HG02642 (cell line): Measurements from ENCODE around the gene LARGE1.
"Not testable (repeated sequence)": the region's sequence is repeated elsewhere in the genome, so short reads cannot be mapped to it uniquely, and the experiment has no call there.

Experiments
- ATAC-seq: cut with Tn5 transposase; IDR thresholded peaks from one replicate; pipeline ENCODE4 v1.9.1; 2021; ENCODE audit warnings: mild to moderate bottlenecking; ENCODE audit not compliant: unreplicated experiment, poor library complexity

The LARGE1 gene

DNA sequence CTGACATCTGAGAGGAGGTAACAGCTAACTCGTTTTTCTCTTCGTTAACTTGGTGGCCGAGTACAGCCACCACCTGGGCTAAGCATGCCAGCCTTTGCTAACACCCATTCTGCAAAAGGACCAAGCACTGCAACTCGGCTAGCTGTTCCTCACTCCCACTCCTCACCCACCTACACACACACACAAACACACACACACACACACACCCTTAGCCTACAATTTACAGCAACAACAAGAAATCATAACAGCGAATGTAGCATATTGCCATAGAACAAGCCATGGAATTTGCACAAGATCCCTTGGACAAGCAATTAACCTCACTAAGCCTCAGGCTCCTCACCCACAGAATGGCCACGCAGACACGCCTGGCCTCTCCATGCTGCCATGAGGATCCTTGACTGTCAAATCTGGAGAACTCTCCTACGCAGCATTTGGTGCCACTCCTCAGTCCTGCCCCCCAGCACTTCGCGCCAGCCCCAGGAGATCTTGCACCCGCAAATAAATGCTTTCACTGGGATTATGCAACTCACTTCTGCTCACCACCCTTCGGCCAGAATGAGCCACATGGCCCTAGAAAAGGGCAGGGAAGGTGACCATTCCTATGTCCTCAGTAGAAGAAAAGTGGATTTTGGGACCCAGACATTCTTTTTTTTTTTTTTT, 58.9 kb downstream of the LARGE1 start:
- no peak for ATAC-seq

DNA sequence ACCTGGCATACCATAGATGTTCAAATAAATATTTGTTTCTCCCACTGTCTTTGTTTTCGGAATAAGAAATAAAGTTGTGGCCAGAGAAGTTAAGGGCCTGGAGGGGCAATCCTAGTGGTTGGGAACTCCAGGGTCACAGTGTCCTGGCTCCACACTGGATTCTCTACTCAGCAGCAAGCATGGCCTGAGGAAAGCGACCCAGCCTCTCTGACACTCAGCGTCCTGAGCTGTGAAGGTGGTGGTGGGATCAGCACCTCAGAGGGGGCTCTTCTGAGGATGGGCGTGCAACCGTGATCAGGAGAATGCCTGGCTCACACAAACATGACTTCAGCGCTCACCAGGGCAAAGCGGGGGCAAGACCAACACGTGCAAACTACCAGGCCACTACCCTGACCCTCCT, 59.9 kb downstream of the LARGE1 start:
- ATAC-seq, result no peak

DNA sequence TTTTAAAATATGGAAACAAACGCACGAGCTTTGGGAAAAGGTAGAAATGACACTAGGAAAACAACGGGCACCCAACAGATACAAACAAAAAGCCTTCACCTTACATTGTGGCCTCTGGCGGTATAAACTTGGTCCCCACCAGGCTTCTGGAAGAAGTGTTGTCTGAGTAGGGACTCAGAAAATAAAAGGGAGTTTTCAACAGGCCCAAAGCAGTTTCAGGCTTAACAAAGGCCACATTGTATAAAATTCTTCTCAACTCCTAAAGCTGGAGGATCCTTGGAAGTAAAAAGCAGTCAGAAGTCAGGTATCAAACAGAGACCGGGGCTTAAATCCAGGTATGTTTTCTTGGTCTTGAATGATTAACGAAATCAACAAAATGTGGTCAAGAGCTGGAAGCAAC, 61.0 kb downstream of the LARGE1 start:
- no peak for ATAC-seq

DNA sequence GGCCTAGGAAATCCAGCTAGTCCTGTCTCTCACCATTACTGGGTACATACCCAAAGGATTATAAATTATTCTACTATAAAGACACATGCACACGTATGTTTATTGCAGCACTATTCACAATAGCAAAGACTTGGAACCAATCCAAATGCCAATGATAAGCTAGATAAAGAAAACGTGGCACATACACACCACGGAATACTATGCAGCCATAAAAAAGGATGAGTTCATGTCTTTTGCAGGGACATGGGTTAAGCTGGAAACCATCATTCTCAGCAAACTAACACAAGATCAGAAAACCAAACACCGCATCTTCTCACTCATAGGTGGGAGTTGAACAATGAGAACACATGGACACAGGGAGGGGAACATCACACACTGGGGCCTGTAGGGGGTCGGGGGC, 61.6 kb downstream of the LARGE1 start:
- ATAC-seq, result not testable (repeated sequence)

DNA sequence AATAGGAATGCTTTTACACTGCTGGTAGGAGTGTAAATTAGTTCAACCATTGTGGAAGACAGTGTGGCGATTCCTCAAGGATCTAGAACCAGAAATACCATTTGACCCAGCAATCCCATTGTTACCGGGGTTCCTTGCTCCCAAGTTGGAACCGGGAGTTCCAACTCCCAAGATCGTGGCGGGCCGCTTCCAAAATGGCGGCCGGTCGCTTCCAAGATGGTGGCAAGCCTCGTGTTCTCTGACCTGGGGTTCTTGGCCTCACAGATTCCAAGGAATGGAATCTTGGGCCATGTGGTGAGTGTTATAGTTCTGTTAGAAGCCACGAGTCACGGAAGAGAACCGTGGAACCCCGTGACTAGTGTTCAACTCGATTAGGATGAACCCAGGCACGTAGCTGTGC, 62.5 kb downstream of the LARGE1 start:
- not testable (repeated sequence) for ATAC-seq

DNA sequence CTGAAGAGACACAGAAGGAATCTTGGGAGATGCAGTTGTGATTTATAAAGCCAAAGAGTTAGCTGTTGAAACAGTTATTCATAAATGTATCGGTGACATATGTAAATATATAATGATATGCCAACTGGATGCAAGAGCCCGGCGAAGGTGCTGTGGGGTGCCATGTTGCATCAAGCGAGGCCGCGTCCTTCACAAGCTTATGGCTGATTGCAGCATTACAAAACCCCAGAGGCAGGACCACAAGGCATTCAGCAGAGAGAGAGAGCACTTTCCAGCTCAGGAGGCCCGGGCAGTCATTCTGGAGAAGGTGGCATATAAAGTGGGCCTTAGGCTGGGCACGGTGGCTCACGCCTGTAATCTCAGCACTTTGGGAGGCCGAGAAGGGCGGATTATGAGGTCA, 65.6 kb downstream of the LARGE1 start:
- no peak for ATAC-seq

DNA sequence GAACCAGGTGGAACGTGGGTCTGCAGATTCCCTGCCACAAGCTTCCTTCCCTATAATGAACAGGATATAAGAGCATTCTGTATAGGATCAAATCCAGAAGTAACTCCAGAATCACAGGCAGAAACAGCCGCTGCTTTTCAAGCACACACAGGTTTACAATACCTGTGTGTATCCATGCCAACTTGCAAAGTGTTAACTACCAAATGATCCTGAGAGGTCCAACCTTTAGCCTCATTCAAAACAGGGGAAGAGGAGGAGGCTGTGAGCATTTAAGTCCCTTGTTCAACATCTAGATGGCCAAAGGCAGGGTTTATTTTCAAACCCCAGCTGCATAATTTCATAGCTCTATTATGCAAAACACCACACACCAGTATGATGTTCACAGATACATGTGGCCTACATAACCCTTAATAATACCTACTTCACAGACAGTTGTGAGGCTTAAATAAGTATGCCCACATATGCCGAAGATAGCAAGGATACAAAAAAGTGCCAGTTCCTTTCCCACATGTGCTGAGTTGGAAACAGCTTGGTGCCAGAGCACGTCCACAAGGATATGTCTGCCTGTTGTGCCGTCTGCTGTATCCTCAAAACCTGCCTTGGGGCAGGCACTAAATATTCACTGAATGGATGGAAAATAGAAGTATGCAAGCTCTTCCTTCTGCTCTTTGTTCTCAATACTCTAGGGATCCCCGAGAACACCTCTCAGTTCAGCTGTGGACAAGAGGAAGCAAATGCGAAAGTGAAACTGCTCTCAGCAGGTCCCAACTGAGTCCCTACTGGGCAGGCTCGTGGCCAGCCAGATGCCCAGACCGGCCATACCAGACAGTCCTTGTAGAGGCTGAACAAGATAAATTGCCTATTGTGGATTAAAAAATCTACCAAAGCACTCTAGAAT, 66.8 kb downstream of the LARGE1 start:
- peak; percentile 91 for ATAC-seq

DNA sequence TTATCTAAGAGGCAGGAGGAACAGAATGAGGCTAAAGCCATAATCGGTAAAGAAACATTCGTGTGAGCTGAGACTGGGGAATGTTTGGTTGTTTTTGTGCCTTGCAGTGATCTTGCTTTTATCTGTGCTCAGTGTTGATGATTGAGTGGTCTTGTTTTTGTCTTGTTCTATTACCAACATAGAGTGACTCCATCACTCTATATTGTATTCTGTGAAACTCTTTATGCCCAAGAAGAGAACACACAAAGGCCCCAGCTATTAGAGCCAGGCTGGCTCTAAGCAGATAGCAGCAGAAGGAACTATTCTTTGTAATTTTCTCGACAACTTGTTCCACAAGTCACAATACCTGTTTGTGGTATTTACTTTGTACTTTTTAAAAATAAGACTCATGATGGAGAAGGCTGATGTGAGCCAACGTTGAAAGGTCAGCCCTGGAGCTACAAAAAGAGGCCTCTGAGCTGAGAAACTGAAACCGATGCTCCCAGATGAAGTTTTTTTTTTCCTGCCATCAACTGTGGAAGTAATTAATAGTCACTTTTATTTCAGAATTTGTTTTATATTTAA, 68.4 kb downstream of the LARGE1 start:
- ATAC-seq, result no peak

DNA sequence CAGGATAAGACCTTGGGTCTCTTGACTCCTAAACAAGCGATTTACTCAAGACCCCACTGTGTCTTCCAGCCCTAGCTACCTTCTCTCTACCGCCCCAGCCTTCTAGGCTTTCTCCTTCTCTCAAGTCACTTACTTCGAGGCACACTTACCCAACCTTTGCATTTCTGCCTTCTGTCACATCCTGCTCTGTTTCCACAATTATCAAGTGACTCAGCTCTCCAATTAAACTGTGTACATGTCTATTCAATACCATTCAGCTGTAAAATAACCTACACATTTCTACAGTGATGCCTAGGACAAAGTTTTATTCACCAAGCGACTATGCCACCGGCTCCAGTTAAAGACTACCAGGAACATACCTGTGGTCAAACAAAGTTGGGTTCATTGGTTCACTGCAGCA, 69.0 kb downstream of the LARGE1 start:
- no peak for ATAC-seq

DNA sequence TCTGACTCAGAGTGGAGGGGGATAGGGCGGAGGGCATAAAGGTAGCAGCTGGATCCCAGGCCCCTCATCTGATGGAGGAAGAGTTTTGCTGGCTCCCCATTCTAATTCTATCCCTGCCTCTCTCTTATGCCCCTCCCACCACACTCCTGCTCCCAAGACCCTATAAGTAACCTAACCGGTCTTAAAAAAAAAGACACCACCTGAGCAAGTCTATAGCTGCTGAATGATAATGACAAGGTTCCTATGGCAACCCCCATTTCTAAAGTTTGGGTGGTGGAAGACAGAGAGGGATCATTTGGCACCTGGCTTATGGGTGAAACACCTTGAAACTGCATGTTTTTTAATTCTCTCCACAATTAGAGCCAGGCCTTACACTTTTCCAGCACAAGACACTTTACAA, 69.6 kb downstream of the LARGE1 start:
- ATAC-seq, result no peak

DNA sequence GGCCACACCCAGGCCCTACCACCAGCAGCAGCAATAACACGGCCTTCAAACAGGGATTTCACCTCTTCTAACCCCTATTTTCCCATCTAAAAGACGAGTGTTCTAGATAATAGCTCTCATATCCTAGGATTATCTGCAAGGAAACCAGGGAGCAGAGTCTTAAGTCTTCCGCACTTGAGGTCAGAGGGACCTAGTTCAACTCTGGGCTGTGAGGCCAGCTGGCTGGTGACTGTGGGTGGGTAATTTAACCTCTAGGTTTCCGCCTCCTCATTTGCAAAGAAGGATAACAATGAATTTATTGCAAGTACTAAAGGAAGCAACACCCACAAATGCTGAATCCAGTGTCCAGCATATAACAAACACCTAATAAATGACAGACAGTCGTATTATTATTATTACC, 70.1 kb downstream of the LARGE1 start:
- no peak for ATAC-seq

DNA sequence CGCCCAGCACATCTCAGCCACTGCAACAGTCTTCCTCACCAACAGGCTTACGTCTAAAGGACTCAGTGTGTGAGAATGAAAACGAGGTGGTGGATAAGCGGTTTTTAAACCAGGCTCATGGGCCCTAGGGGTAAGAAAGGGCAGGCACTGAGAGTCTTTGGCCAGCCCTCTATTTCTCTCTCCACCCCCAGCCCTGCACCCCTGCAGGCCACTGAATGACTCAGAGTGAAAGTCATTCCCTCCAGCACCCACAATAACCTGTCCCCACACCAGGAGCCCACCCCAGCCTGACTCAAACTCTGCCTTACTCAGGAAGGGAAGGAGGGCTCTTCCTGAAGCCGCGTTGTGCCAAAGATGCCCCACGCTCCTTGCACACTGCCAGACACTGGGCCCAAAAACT, 72.0 kb downstream of the LARGE1 start:
- no peak for ATAC-seq

DNA sequence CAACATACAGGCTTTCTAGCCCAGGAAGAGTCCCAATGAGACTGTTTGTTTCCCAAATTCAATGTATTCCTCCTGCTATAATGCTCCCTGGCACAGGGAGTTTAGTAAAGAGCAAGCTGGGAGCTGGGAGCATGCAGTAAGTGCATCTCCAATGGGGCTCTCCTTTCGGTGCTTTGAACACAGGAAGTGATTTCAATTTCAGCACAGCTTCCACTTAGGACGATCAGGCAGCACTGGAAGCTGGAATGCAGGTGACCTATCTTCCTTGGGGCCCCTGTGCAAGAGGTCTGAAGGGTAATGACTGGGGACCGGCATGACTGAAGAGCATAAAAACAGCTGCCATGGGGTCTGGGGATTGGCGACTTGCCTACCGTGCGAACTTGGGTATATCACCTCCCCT, 76.0 kb downstream of the LARGE1 start:
- ATAC-seq, result no peak

DNA sequence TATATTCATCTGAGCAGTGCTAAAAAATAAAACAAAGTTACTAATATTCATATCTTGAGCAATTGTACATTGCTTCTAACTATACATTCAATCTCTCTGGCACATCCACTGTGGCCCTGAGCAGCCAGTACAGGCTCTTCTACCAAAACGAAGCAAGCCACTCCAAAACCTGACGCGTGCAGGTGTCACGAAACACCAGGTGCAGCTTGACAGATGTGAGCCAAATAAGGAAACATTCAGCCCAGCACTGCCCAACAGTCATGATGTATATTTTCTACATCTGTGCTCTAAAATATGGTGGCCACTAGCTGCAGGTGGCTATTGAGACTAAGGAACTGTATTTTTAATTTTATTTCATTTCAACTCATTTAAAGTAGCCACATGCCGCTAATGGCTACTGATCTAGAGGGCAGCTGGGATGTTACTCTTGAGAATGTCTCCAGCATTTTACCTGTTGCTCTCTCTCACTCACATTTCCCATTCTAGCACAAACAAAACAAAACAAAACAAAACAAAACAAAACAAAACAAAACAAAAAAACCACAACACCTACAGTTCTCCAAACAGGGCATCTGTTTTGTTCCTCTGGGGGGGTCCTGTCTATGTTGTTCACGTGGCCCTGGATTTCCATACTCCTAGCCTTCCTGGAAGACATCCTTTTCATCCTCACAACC, 77.7 kb downstream of the LARGE1 start:
- ATAC-seq, result no peak

DNA sequence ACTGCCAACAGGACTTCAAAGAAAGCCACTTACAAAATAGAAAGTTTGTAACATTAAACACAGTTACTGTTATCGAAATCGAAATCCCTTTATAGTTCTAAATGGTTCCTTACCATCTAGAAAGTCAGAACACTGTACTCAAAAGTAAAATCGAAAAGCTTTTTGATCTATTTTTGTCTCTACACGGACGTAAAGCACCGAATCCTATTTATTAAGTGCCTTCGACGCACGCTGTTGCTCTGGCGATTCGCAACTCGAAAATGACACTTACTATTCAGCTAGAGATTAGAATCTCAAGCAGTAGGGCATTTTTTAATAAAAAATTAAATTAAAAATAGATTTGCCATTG, 78.3 kb downstream of the LARGE1 start:
- peak; percentile 80 for ATAC-seq

DNA sequence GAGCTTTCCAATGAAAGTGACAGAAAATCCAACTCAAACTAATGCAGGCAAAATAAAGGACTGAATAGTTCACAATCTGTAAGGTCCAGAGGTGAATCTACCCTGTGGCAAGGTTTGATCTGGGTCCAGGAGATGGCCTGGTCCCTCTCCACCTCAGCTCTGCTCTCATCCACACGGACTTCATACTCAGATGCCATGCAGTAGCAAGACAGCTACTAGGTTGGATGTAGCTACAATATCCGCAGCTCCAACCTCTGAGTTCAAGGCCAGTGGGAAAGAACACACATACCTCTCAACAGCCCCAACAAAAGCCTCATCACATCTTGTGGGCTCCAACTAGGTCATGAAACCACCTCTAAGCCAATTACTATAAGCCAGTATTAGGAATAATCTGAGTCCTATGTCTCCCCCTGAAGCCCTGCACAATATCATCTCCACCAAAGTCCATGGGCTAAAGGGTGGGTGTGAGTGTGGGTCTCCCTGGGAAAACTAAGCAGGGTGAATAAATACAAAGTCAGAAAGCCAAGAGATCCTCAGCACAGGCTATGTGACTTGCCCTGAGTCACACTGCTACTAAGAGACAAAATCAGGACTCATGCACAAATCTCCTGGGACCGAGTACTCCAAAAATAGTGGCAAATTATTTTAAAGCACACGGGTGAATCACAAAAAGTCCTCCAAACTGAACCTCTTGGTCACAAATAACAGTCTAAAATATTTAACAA, 78.8 kb downstream of the LARGE1 start:
- ATAC-seq, result peak; percentile 53

DNA sequence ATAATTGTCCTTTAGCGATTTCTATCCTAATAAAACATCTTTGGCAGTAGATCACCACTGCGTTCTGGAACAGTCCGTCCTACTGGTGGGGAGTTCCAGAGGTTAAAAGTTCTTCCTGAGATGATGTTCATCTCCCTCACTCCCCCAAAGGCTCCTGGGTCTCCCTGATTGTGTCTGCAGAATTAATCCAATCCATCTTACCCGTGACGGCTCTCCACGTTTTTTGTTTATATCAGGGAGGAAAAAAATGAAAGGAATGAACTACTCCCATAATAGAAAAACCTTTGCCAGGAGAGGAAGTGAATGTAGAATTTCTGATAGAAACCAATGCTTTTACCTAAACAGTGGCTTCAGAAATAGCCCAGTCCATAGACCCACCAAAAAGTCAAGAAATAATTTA, 81.6 kb downstream of the LARGE1 start:
- ATAC-seq, result no peak

DNA sequence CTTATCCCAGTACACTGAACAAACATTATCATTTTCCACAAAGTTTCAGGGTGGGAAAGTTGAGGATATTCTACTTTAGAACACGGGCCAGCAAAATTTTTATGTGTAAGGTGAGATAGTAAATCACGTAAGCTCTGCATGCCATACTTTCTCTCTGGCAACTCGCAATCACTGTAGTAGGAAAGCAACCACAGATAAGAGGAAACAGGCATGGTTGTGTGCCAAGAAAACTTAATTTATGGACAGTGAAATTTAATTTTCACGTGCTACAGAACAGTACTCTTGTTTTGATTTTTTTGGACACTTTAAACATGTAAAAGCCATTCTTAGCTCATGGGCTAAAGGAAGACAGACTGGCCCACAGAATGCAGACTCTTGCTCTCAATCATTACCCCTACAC, 82.5 kb downstream of the LARGE1 start:
- ATAC-seq, result no peak

DNA sequence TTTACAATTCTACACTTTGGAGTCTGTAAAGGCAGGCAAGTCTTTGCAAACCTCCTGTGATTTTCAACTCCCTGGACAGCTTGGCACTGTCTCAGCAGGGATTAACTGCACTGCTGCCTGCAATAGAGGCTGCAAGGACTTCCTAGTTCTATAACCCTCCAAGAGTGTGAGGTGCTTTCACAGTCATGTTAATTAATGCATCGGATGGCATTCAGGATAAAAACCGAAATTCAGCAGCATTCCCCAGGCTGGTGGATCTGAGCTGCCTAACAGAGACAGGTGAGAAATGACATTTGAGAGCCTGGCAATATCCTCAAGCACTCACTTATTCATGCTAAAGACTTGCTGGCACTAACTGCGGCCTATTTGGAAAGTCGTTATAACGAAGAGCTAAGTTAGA, 85.0 kb downstream of the LARGE1 start:
- ATAC-seq, result no peak

DNA sequence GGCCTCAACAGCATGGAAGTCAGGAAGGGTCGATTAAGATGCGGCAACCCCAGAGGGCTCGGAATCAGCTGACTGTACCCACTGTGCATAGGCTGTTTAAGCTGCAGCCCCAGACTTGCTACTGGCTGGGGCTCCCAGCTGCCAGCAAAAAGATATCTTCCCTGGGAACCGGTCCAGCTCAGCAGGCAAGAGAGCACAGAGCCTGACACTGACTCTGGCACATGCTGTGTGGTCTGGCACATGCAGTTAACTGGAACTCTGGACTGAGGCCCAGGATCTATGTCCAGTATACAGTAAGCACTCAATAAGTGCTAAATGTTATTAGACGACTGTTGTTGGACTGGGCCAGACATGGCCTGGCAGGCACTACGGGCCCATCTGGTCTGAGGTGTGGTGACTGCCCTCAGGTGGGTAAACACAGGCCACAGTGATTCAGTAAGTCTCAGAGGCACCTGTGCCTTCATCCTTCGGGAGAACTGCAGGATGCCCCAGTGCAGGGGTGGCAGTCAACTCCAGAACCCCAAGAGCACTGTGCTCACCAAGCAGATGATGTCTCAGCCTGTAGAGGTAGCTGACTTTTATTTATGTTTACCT, 87.6 kb downstream of the LARGE1 start:
- ATAC-seq, result no peak
